ENCODE results near the gene FBXO2.

DNA sequence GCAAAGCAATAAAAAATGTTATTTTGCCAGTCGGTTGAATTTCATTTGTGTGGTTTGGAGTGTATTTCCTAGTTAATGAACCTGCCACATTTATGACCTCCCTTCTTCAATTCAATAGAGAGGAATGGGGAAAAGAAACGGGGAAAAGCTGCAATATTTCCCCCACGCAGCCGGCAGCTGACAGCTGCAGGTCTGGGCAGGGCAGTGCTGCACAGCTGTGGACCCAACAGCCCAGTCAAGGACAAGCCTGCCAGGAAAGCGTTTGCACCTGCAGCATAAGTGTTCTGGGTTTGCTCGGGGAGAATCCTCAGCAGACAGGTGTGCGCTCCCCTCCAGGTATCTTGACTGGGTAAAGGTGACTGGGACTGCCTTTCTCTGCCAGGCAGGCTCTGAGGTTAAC is 53.4 kb downstream of the FBXO2 start:
- TF ChIP-seq EZH2 (IDR thresholded peaks at IDR 0.05; ENCODE audit: borderline replicate concordance, low read depth, low read length, poor library complexity, severe bottlenecking) = no peak
- TF ChIP-seq, protein P1, sequence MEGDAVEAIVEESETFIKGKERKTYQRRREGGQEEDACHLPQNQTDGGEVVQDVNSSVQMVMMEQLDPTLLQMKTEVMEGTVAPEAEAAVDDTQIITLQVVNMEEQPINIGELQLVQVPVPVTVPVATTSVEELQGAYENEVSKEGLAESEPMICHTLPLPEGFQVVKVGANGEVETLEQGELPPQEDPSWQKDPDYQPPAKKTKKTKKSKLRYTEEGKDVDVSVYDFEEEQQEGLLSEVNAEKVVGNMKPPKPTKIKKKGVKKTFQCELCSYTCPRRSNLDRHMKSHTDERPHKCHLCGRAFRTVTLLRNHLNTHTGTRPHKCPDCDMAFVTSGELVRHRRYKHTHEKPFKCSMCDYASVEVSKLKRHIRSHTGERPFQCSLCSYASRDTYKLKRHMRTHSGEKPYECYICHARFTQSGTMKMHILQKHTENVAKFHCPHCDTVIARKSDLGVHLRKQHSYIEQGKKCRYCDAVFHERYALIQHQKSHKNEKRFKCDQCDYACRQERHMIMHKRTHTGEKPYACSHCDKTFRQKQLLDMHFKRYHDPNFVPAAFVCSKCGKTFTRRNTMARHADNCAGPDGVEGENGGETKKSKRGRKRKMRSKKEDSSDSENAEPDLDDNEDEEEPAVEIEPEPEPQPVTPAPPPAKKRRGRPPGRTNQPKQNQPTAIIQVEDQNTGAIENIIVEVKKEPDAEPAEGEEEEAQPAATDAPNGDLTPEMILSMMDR (conservative IDR thresholded peaks at IDR 0.05; ENCODE audit: low read depth, low read length) = no peak
